Heart left ventricle (tissue), 16 donors: ENCODE data around the gene SCUBE3. TPM values are rescaled to one million over a fixed set of nuclear protein-coding genes. Genes with fewer than 3 reads are reported as not detected.

ENCODE experiments used
- ATAC-seq, 4 donors: fragments of 200-7000 bp; cut with Tn5 transposase; one replicate each; pipeline ENCODE4 v1.9.1; 2020 to 2022; ENCODE audit warnings: moderate library complexity in 4 of 4, mild to moderate bottlenecking in 3 of 4, moderate number of reproducible peaks in 1 of 4
- DNase-seq, 5 donors: peaks; one replicate each; pipeline ENCODE4 v3.0.0-alpha.2; 2020
- H3K27ac ChIP-seq, 12 donors: fragments of 200-600 bp; sonication (generic) in 4 of 12; one replicate each; pipeline versions ENCODE4 v1.5.0 to v1.8.0; 2016 to 2022; ENCODE audit warnings: mild to moderate bottlenecking in 2 of 12
- H3K27me3 ChIP-seq, 9 donors: fragments of 200-600 bp; sonication (generic) in 2 of 9; one replicate each; pipeline versions ENCODE4 v1.5.1 to v1.8.0; 2016 to 2022; ENCODE audit warnings: mild to moderate bottlenecking in 3 of 9
- H3K36me3 ChIP-seq, 9 donors: fragments of 200-600 bp; sonication (generic) in 2 of 9; one replicate each; pipeline versions ENCODE4 v1.5.0 to v1.8.0; 2018 to 2022; ENCODE audit warnings: mild to moderate bottlenecking in 2 of 9
- H3K4me1 ChIP-seq, 12 donors: fragments of 200-600 bp; sonication (generic) in 4 of 12; one replicate each; pipeline versions ENCODE4 v1.5.0 to v1.8.0; 2016 to 2022; ENCODE audit warnings: mild to moderate bottlenecking in 3 of 12
- H3K4me3 ChIP-seq, 12 donors: fragments of 200-600 bp; sonication (generic) in 4 of 12; one replicate each; pipeline versions ENCODE4 v1.5.0 to v1.8.0; 2017 to 2022; ENCODE audit warnings: mild to moderate bottlenecking in 9 of 12, moderate library complexity in 4 of 12
- H3K9me3 ChIP-seq, 12 donors: fragments of 200-600 bp; sonication (generic) in 4 of 12; one replicate each; pipeline versions ENCODE4 v1.5.0 to v1.8.0; 2016 to 2022; ENCODE audit warnings: mild to moderate bottlenecking in 1 of 12
- POLR2A ChIP-seq, 2 donors: fragments of 450-650 bp; IDR thresholded peaks; one replicate each; pipeline ENCODE4 v1.6.1; 2017; ENCODE audit warnings: antibody characterized with exemption in 2 of 2, mild to moderate bottlenecking in 2 of 2, moderate library complexity in 2 of 2
- WGBS, 4 donors: extraction: QIAGEN DNeasy Blood & Tissue Kit in 2 of 4; methylation state at CpG; one replicate each; pipeline versions ENCODE4 v1.1.5 to v1.1.7; 2013 to 2018; 5-methylcytosine and 5-hydroxymethylcytosine counted together
- intact Hi-C, 10 donors: fragments of 100-400 bp; cut with DNase I; formaldehyde crosslinking; loops; one replicate each; pipeline versions ENCODE4 v1.11.1 to v1.14.2; 2022
- polyA plus RNA-seq, 2 donors: library from polyadenylated mRNA; stranded (reverse); fragments of 200-250 nt; gene quantifications; one replicate each; pipeline ENCODE4 v1.2.3, GENCODE V29; 2013
- total RNA-seq, 9 donors: library from RNA; depleted of rRNA in 2 of 9; stranded (reverse); fragments of >200 nt in 2 of 9; fragmentation: NEBNext Ultra II Directional in 3 of 9; extraction: Animal tissue kit (Norgen Biotek cat#: 25700) in 3 of 9; gene quantifications; one replicate each; pipeline versions ENCODE4 v1.1.0 to v1.2.4, GENCODE V29; 2016 to 2023
- TF ChIP-seq, protein P1 (sequence below), 12 donors: fragments of 200-600 bp; sonication (generic) in 4 of 12; IDR thresholded peaks; one replicate each; pipeline versions ENCODE4 v1.5.0 to v1.8.0; 2018 to 2022; ENCODE audit warnings: antibody characterized with exemption in 12 of 12, mild to moderate bottlenecking in 5 of 12
- donor health status: ischemic (EF 13 %, LVEDD 7.1; RV severe dilation, severe dysfunction).
- donor health status: healthy with polysubstance abuse.
- donor health status: DM: no; HTN: yes; CAD: no.
- donor health status: DM: no; HTN: no; CAD: no.
- donor health status: ischemic (EF 25% LVEDD 6.9; RV normal size, moderate dysfunction).
- donor health status: ischemic (EF 25% LVEDD 5.7; RV mildly dilated, moderate dysfunction).
- donor health status: healthy.
- donor health status: DM: yes; HTN: yes; CAD: no.
- donor health status: ischemic (EF 35%, LVEDD 5.7; RV mildly dilated, moderate dysfunction).
- donor health status: nonischemic (EF 11% LVEDD 7.7; RV severe dilation, severe dysfunction).
- donor health status: DM: yes; HTN: yes; CAD: no.
- donor health status: PGD.
- donor health status: ischemic (EF 29% LVEDD 5.4; RV normal size, mild dysfunction).
- donor health status: nonischemic (EF 23%, LVEDD 6.1; RV moderate dilation, normal function).

Gene SCUBE3
- total and polyA plus RNA-seq, 11 donors, result 0.61 to 18.7 (median 4.3) TPM

DNA sequence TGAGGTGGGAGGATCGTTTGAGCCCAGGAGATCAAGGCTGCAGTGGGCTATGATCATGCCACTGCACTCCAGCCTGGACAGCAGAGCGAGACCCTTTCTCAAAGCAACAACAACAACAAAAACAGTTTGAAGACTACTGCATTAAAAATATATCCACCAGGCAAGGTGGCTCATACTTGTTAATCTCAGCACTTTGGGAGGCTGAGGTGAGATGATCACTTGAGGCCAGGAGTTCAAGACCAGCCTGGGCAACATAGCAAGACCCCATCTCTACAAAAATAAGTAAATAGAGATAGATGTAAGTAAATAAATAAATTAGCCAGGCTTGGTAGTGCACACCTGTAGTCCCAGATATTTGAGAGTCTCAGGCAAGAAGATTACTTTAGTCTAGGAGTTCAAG lies 58.2 kb downstream of the SCUBE3 start:
- Histone ChIP-seq H3K4me3 (no peak overlapping the region), H3K27me3 (no peaks in the 10 kb centered on the region), H3K36me3 (peaks cover 0 to 9% (median 0%) of the 10 kb centered on the region in 9 donors), H3K27ac (no peak overlapping the region), H3K9me3 (no peaks in the 10 kb centered on the region), H3K4me1 (peaks cover 0 to 38% (median 22%) of the 10 kb centered on the region in 12 donors)
- ATAC-seq, result no peak
- no peak for DNase-seq
- 93 to 100% (median 95%) methylated on average over 2 of the region's 2 CpGs for WGBS, 4 donors
- intact Hi-C loops, result no loop called here
- TF ChIP-seq, protein P1, sequence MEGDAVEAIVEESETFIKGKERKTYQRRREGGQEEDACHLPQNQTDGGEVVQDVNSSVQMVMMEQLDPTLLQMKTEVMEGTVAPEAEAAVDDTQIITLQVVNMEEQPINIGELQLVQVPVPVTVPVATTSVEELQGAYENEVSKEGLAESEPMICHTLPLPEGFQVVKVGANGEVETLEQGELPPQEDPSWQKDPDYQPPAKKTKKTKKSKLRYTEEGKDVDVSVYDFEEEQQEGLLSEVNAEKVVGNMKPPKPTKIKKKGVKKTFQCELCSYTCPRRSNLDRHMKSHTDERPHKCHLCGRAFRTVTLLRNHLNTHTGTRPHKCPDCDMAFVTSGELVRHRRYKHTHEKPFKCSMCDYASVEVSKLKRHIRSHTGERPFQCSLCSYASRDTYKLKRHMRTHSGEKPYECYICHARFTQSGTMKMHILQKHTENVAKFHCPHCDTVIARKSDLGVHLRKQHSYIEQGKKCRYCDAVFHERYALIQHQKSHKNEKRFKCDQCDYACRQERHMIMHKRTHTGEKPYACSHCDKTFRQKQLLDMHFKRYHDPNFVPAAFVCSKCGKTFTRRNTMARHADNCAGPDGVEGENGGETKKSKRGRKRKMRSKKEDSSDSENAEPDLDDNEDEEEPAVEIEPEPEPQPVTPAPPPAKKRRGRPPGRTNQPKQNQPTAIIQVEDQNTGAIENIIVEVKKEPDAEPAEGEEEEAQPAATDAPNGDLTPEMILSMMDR (IDR thresholded peaks at IDR 0.05), result no peak
- no peak for TF ChIP-seq POLR2A (IDR thresholded peaks at IDR 0.05)

- 84 to 91% (median 87%) methylated on average over 4 of the region's 4 CpGs for WGBS, 4 donors
- Histone ChIP-seq H3K4me1 (peaks cover 0 to 23% (median 18%) of the 10 kb centered on the region in 12 donors), H3K27ac (peak overlapping the region in 2 of 12 donors; percentile 16 to 46), H3K36me3 (peaks cover 0 to 9% (median 0%) of the 10 kb centered on the region in 9 donors), H3K4me3 (no peak overlapping the region), H3K27me3 (no peaks in the 10 kb centered on the region), H3K9me3 (no peaks in the 10 kb centered on the region)
- ATAC-seq (peak in 1 of 4 donors; percentile 13), DNase-seq (no peak)
- TF ChIP-seq, protein P1 (IDR thresholded peaks at IDR 0.05), result no peak
- TF ChIP-seq POLR2A (IDR thresholded peaks at IDR 0.05), result no peak
- intact Hi-C loops, result no loop called here
These were observed 60.2 kb downstream of the SCUBE3 start for GRCh38 chr6:35273822-35274559.

DNA sequence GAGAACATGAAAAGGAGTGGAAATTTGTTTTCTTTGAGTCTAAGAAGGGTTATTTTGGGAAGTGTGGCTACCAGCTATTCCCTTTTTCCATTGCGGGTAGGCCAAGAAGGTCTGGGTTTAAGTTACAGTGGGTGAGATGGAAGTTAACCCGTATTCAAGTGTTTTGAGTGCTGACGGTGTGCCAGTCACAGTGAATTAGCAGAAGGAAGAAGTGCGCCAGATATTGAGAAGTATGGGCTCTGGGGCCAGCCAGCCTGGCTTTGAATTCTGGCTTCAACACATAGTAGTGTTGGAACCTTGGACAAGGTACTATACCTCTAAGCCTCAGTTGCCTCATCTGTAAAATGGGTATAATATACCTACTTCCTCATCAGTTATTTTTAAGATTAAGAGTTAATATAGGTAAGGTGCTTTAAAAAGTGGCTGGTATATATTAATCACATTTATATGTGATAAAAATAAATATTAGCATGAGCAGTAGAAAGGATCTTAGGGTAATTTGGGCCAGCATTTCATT lies 62.0 kb downstream of the SCUBE3 start:
- 72 to 83% (median 77%) methylated on average over 4 of the region's 4 CpGs for WGBS, 4 donors

GRCh38 chr6:35278708-35279107 lies 65.0 kb downstream of the SCUBE3 start:
- no peaks in the 10 kb centered on the region for H3K27me3 ChIP-seq
- H3K36me3 ChIP-seq, result peaks cover 0 to 29% (median 28%) of the 10 kb centered on the region in 9 donors
- DNase-seq, result no peak
- H3K9me3 ChIP-seq, result no peaks in the 10 kb centered on the region
- TF ChIP-seq, protein P1 (IDR thresholded peaks at IDR 0.05), result no peak
- TF ChIP-seq POLR2A (IDR thresholded peaks at IDR 0.05), result no peak
- intact Hi-C loops, result no loop called here
- peak; percentile 17 to 37 (median 22) for ATAC-seq
- peaks cover 0 to 39% (median 18%) of the 10 kb centered on the region in 12 donors for H3K4me1 ChIP-seq
- H3K4me3 ChIP-seq, result no peak overlapping the region
- no peak overlapping the region for H3K27ac ChIP-seq
- 81 to 91% (median 87%) methylated on average over 3 of the region's 3 CpGs for WGBS, 4 donors

More for the DNA sequence above, 62.0 kb downstream of the SCUBE3 start:
- Histone ChIP-seq H3K9me3 (no peaks in the 10 kb centered on the region), H3K36me3 (peaks cover 0 to 4% (median 0%) of the 10 kb centered on the region in 9 donors), H3K4me1 (peaks cover 0 to 33% (median 18%) of the 10 kb centered on the region in 12 donors), H3K4me3 (no peak overlapping the region), H3K27me3 (no peaks in the 10 kb centered on the region), H3K27ac (peak overlapping the region in 11 of 12 donors; percentile 4 to 71 (median 54))
- TF ChIP-seq, protein P1 (IDR thresholded peaks at IDR 0.05), result no peak
- TF ChIP-seq POLR2A (IDR thresholded peaks at IDR 0.05), result no peak
- ATAC-seq (peak in 3 of 4 donors; percentile 5 to 8 (median 5)), DNase-seq (no peak)
- intact Hi-C loops, result no loop called here
